Heart left ventricle (tissue), 13 donors: ENCODE results near the gene STRN4.

ENCODE experiments used
- POLR2A ChIP-seq, 2 donors: fragments of 450-650 bp; IDR thresholded peaks; one replicate each; pipeline ENCODE4 v1.6.1; 2017; ENCODE audit warnings: antibody characterized with exemption in 2 of 2, mild to moderate bottlenecking in 2 of 2, moderate library complexity in 2 of 2
- TF ChIP-seq, protein P1 (sequence below), 12 donors: fragments of 200-600 bp; sonication (generic) in 4 of 12; IDR thresholded peaks; one replicate each; pipeline versions ENCODE4 v1.5.0 to v1.8.0; 2018 to 2022; ENCODE audit warnings: antibody characterized with exemption in 12 of 12, mild to moderate bottlenecking in 5 of 12
- donor health status: ischemic (EF 13 %, LVEDD 7.1; RV severe dilation, severe dysfunction).
- donor health status: DM: no; HTN: yes; CAD: no.
- donor health status: DM: no; HTN: no; CAD: no.
- donor health status: ischemic (EF 25% LVEDD 6.9; RV normal size, moderate dysfunction).
- donor health status: ischemic (EF 25% LVEDD 5.7; RV mildly dilated, moderate dysfunction).
- donor health status: ischemic (EF 35%, LVEDD 5.7; RV mildly dilated, moderate dysfunction).
- donor health status: nonischemic (EF 11% LVEDD 7.7; RV severe dilation, severe dysfunction).
- donor health status: DM: yes; HTN: yes; CAD: no.
- donor health status: PGD.
- donor health status: ischemic (EF 29% LVEDD 5.4; RV normal size, mild dysfunction).
- donor health status: nonischemic (EF 23%, LVEDD 6.1; RV moderate dilation, normal function).

GRCh38 chr19:46692918-46693722 lies 53.1 kb downstream of the STRN4 start:
- TF ChIP-seq, protein P1, sequence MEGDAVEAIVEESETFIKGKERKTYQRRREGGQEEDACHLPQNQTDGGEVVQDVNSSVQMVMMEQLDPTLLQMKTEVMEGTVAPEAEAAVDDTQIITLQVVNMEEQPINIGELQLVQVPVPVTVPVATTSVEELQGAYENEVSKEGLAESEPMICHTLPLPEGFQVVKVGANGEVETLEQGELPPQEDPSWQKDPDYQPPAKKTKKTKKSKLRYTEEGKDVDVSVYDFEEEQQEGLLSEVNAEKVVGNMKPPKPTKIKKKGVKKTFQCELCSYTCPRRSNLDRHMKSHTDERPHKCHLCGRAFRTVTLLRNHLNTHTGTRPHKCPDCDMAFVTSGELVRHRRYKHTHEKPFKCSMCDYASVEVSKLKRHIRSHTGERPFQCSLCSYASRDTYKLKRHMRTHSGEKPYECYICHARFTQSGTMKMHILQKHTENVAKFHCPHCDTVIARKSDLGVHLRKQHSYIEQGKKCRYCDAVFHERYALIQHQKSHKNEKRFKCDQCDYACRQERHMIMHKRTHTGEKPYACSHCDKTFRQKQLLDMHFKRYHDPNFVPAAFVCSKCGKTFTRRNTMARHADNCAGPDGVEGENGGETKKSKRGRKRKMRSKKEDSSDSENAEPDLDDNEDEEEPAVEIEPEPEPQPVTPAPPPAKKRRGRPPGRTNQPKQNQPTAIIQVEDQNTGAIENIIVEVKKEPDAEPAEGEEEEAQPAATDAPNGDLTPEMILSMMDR (IDR thresholded peaks at IDR 0.05) = no peak
- no peak for TF ChIP-seq POLR2A (IDR thresholded peaks at IDR 0.05)
